Ovary (tissue), 3 donors: ENCODE results near the gene CCND3.

Experiments
- EP300 ChIP-seq: sonication (generic); formaldehyde crosslinking; IDR thresholded peaks from one replicate; pipeline ENCODE4 v1.6.1; 2017; ENCODE audit warnings: antibody characterized with exemption
- POLR2A ChIP-seq: fragments of 450-650 bp; IDR thresholded peaks from one replicate; pipeline ENCODE4 v1.6.1; 2017; ENCODE audit warnings: antibody characterized with exemption, mild to moderate bottlenecking, moderate library complexity
- TF ChIP-seq, protein P1 (sequence below), 3 donors: fragments of 450-650 bp in 2 of 3; fragments of 200-600 bp in 1 of 3; IDR thresholded peaks; one replicate each; pipeline versions ENCODE4 v1.5.1 to v1.8.0; 2016 to 2022; ENCODE audit warnings: antibody characterized with exemption in 3 of 3, mild to moderate bottlenecking in 1 of 3
- donor health status: DM: no; HTN: no; CAD: no.

DNA sequence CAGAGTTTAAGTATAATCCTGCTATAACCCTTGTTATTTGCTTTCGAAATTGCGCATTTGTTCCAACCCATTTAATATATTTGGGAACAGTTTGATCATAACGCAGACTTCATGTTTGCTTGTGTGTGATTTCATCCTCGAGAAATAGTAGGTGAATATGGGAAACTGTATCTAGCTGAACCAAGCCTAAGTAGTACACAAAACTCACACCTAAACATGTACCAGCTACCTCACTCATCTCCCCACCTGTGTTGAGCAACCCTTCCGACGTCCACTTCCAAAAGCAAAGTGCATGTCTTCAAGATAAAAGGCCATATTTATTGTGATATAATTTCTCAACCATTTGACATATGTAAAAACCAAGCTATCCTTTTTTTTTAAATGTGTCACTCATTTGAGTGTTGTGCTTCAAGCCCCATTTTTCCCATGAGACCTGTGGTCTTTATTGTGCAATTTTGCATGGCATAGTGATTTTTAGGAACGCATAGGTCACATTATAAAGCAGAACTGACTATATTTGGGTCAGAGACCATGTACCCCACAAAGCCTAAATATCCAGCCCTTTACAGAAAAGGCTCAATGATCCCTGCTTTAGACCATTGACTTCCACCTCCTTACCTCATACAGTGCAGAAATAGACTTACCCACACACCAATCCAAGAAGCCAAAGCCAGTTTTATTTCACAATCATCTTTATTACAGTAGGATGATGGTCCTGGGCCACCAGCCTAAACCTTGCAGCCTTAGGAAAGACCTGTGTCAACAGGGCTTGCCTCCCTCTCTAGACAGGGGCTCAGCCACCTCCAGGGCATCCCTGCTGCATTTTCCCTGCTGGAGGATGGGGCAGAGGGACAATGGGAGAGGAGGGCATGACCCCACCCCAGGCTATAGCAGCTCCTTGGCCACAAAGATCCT is 7.1 kb downstream of the CCND3 start:
- TF ChIP-seq, protein P1, sequence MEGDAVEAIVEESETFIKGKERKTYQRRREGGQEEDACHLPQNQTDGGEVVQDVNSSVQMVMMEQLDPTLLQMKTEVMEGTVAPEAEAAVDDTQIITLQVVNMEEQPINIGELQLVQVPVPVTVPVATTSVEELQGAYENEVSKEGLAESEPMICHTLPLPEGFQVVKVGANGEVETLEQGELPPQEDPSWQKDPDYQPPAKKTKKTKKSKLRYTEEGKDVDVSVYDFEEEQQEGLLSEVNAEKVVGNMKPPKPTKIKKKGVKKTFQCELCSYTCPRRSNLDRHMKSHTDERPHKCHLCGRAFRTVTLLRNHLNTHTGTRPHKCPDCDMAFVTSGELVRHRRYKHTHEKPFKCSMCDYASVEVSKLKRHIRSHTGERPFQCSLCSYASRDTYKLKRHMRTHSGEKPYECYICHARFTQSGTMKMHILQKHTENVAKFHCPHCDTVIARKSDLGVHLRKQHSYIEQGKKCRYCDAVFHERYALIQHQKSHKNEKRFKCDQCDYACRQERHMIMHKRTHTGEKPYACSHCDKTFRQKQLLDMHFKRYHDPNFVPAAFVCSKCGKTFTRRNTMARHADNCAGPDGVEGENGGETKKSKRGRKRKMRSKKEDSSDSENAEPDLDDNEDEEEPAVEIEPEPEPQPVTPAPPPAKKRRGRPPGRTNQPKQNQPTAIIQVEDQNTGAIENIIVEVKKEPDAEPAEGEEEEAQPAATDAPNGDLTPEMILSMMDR (IDR thresholded peaks at IDR 0.05), result no peak
- TF ChIP-seq POLR2A, result no peak
- no peak for TF ChIP-seq EP300
